NOMO-1 (cell line): ENCODE data around the gene RELCH.
A peak's percentile ranks its signal among the peaks of the same experiment; 100 is the strongest.

Source experiments
- DNase-seq, 2 experiments: peaks; one replicate each; lab custom pipeline; 2025; ENCODE audit not compliant: unreplicated experiment in 2 of 2; lab: John Stamatoyannopoulos, UW

The RELCH gene

GRCh38 chr18:62249478-62250097 is 62.5 kb downstream of the RELCH start:
- peak in 1 of 2 experiments; percentile 70 for DNase-seq

- no peak for DNase-seq
These were observed 63.4 kb downstream of the RELCH start for GRCh38 chr18:62250475-62250874.

GRCh38 chr18:62258093-62258492 is 71.0 kb downstream of the RELCH start:
- DNase-seq = no peak

- peak in 1 of 2 experiments; percentile 64 for DNase-seq
These were observed 71.6 kb downstream of the RELCH start for GRCh38 chr18:62258616-62259015.

- no peak for DNase-seq
These were observed 75.0 kb downstream of the RELCH start for GRCh38 chr18:62262061-62262460.

- peak in 1 of 2 experiments; percentile 64 for DNase-seq
These were observed 77.9 kb downstream of the RELCH start for GRCh38 chr18:62264984-62265383.

- no peak for DNase-seq
These were observed 90.0 kb downstream of the RELCH start for GRCh38 chr18:62277045-62277444.

- no peak for DNase-seq
These were observed 92.5 kb downstream of the RELCH start for GRCh38 chr18:62279561-62279960.

- no peak for DNase-seq
These were observed 93.0 kb downstream of the RELCH start for GRCh38 chr18:62280058-62280457.

- DNase-seq = no peak
These were observed 93.7 kb downstream of the RELCH start for GRCh38 chr18:62280786-62281185.

GRCh38 chr18:62281684-62282083 is 94.6 kb downstream of the RELCH start:
- peak; percentile 10 to 88 for DNase-seq

- DNase-seq = no peak
These were observed 95.2 kb downstream of the RELCH start for GRCh38 chr18:62282188-62282629.

- DNase-seq = no peak
These were observed 97.6 kb downstream of the RELCH start for GRCh38 chr18:62284637-62285036.

- DNase-seq = no peak
These were observed 98.2 kb downstream of the RELCH start for GRCh38 chr18:62285281-62285680.

- DNase-seq = peak; percentile 6 to 47
These were observed 101.0 kb downstream of the RELCH start for GRCh38 chr18:62287781-62288664.

- DNase-seq = peak; percentile 77 to 96
These were observed 101.6 kb downstream of the RELCH start for GRCh38 chr18:62288665-62289008.

- peak in 1 of 2 experiments; percentile 29 for DNase-seq
These were observed 102.0 kb downstream of the RELCH start for GRCh38 chr18:62289047-62289446.

GRCh38 chr18:62294073-62294472 is 107.0 kb downstream of the RELCH start:
- no peak for DNase-seq

GRCh38 chr18:62300359-62300963 is 113.4 kb downstream of the RELCH start:
- DNase-seq = no peak

GRCh38 chr18:62301322-62301721 is 114.3 kb downstream of the RELCH start:
- DNase-seq = no peak

GRCh38 chr18:62312851-62313250 is 125.8 kb downstream of the RELCH start:
- DNase-seq = no peak
